Left lung (tissue), 10 donors: ENCODE measurements around the gene MALL. TPM values are rescaled to one million over a fixed set of nuclear protein-coding genes. Genes with fewer than 3 reads are reported as not detected.

Experiments
- ATAC-seq: fragments of 200-7000 bp; cut with Tn5 transposase; one replicate; pipeline ENCODE4 v1.9.1; 2020; ENCODE audit warnings: moderate library complexity
- DNase-seq, 4 donors: peaks; one replicate each; pipeline ENCODE4 v3.0.0-alpha.2; 2013 to 2020
- H3K27ac ChIP-seq, 2 donors: fragments of 200-600 bp; sonication (generic) in 1 of 2; one replicate each; pipeline versions ENCODE4 v1.5.0 to v1.8.0; 2020 to 2021
- H3K27me3 ChIP-seq, 2 donors: fragments of 200-600 bp; sonication (generic) in 1 of 2; one replicate each; pipeline versions ENCODE4 v1.5.0 to v1.8.0; 2020 to 2021
- H3K36me3 ChIP-seq, 2 donors: fragments of 200-600 bp; sonication (generic) in 1 of 2; one replicate each; pipeline versions ENCODE4 v1.5.0 to v1.8.0; 2020 to 2021
- H3K4me1 ChIP-seq, 2 donors: fragments of 200-600 bp; one replicate each; pipeline ENCODE4 v1.8.0; 2021
- H3K4me3 ChIP-seq, 2 donors: fragments of 200-600 bp; sonication (generic) in 1 of 2; one replicate each; pipeline versions ENCODE4 v1.5.0 to v1.8.0; 2020 to 2021; ENCODE audit warnings: mild to moderate bottlenecking in 1 of 2
- H3K9me3 ChIP-seq, 2 donors: fragments of 200-600 bp; sonication (generic) in 1 of 2; one replicate each; pipeline versions ENCODE4 v1.5.0 to v1.8.0; 2020 to 2021
- CTCF ChIP-seq, 2 donors: fragments of 200-600 bp; sonication (generic) in 1 of 2; IDR thresholded peaks; one replicate each; pipeline versions ENCODE4 v1.5.0 to v1.8.0; 2021; ENCODE audit warnings: antibody characterized with exemption in 2 of 2
- intact Hi-C, 2 donors: fragments of 100-400 bp; cut with DNase I; formaldehyde crosslinking; loops; one replicate each; pipeline versions ENCODE4 v1.11.2 to v1.14.2; 2022
- polyA plus RNA-seq, 6 donors: library from polyadenylated mRNA; unstranded; fragments of 120-200 nt; gene quantifications; one replicate each; pipeline ENCODE4 v1.2.1, GENCODE V29; 2013; ENCODE audit not compliant: insufficient read length in 6 of 6
- total RNA-seq, 2 donors: library from RNA; stranded (reverse); fragmentation: NEBNext Ultra II Directional; extraction: Animal tissue kit (Norgen Biotek cat#: 25700); gene quantifications; one replicate each; pipeline ENCODE4 v1.2.1, GENCODE V29; 2021
- donor health status: DM: no; HTN: yes; CAD: no.
- donor health status: DM: no; HTN: no; CAD: no.

Gene MALL
- total and polyA plus RNA-seq, 8 donors: 29.3 to 288 (median 48.4) TPM

GRCh38 chr2:110152943-110153342 is 37.3 kb upstream of the MALL start:
- Histone ChIP-seq H3K27me3 (no peaks in the 10 kb centered on the region), H3K4me3 (no peak overlapping the region), H3K36me3 (no peaks in the 10 kb centered on the region), H3K27ac (no peak overlapping the region), H3K9me3 (peaks cover 0 to 14% of the 10 kb centered on the region in 2 donors), H3K4me1 (peaks cover 0 to 17% of the 10 kb centered on the region in 2 donors)
- DNase-seq (no peak), ATAC-seq (no peak)
- intact Hi-C loops: no loop called here
- no peak for TF ChIP-seq CTCF (IDR thresholded peaks at IDR 0.05)

GRCh38 chr2:110149330-110150220 is 34.0 kb upstream of the MALL start:
- no peak for TF ChIP-seq CTCF (IDR thresholded peaks at IDR 0.05)
- H3K9me3 ChIP-seq: peaks cover 0 to 7% of the 10 kb centered on the region in 2 donors
- peaks cover 0 to 5% of the 10 kb centered on the region in 2 donors for H3K4me1 ChIP-seq
- H3K27ac ChIP-seq: no peak overlapping the region
- intact Hi-C loops: no loop called here
- ATAC-seq (peak; percentile 11), DNase-seq (no peak)
- H3K36me3 ChIP-seq: no peaks in the 10 kb centered on the region
- H3K27me3 ChIP-seq: no peaks in the 10 kb centered on the region
- no peak overlapping the region for H3K4me3 ChIP-seq

GRCh38 chr2:110146945-110147332 is 31.3 kb upstream of the MALL start:
- no peak for TF ChIP-seq CTCF (IDR thresholded peaks at IDR 0.05)
- H3K36me3 ChIP-seq: no peaks in the 10 kb centered on the region

GRCh38 chr2:110146183-110146944 is 30.7 kb upstream of the MALL start:
- Histone ChIP-seq H3K9me3 (no peaks in the 10 kb centered on the region), H3K36me3 (no peaks in the 10 kb centered on the region), H3K4me1 (no peaks in the 10 kb centered on the region), H3K27me3 (no peaks in the 10 kb centered on the region), H3K4me3 (no peak overlapping the region), H3K27ac (no peak overlapping the region)
- ATAC-seq (no peak), DNase-seq (no peak)
- TF ChIP-seq CTCF (IDR thresholded peaks at IDR 0.05): no peak
- intact Hi-C loops: no loop called here

More at GRCh38 chr2:110146945-110147332, 31.3 kb upstream of the MALL start:
- no peak for ATAC-seq
- H3K27me3 ChIP-seq: no peaks in the 10 kb centered on the region
- no peak overlapping the region for H3K4me3 ChIP-seq
- no peak overlapping the region for H3K27ac ChIP-seq
- intact Hi-C loops: no loop called here
- H3K4me1 ChIP-seq: no peaks in the 10 kb centered on the region
- H3K9me3 ChIP-seq: no peaks in the 10 kb centered on the region
- no peak for DNase-seq

GRCh38 chr2:110143982-110144381 is 28.4 kb upstream of the MALL start:
- no peak for TF ChIP-seq CTCF (IDR thresholded peaks at IDR 0.05)
- ATAC-seq (no peak), DNase-seq (no peak)
- no peaks in the 10 kb centered on the region for H3K4me1 ChIP-seq
- H3K36me3 ChIP-seq: no peaks in the 10 kb centered on the region
- intact Hi-C loops: no loop called here
- no peak overlapping the region for H3K4me3 ChIP-seq
- H3K27ac ChIP-seq: no peak overlapping the region
- H3K27me3 ChIP-seq: no peaks in the 10 kb centered on the region
- no peaks in the 10 kb centered on the region for H3K9me3 ChIP-seq
